ENCODE data around the gene MFSD6L. TPM values are rescaled to one million over a fixed set of nuclear protein-coding genes. Genes with fewer than 3 reads are reported as not detected.

MFSD6L gene
- polyA plus RNA-seq, 1 experiment = not detected

GRCh38 chr17:8831234-8831849 is 32.2 kb upstream of the MFSD6L start:
- H3K4me3 ChIP-seq (ENCODE audit: low read depth, low read length) = no peak overlapping the region
- TF ChIP-seq CTCF (IDR thresholded peaks at IDR 0.05; ENCODE audit: low read depth, low read length) = no peak
- POLR2A ChIA-PET = no interaction called here
- no peak for DNase-seq (ENCODE audit: low read depth, low spot score)
- CTCF ChIA-PET = no interaction called here
- no peaks in the 10 kb centered on the region for H3K27me3 ChIP-seq (ENCODE audit: control insufficient read depth, insufficient read depth, low read length)
- H3K27ac ChIP-seq (ENCODE audit: low read depth, low read length) = no peak overlapping the region
- H3K9me3 ChIP-seq (ENCODE audit: control insufficient read depth, insufficient read depth, low read length) = peaks cover 17% of the 10 kb centered on the region; the same call in 1 of the 2 replicates

- Histone ChIP-seq H3K27ac (ENCODE audit: low read depth, low read length) (no peak overlapping the region), H3K9me3 (ENCODE audit: control insufficient read depth, insufficient read depth, low read length) (peaks cover 17% of the 10 kb centered on the region; the same call in 1 of the 2 replicates), H3K27me3 (ENCODE audit: control insufficient read depth, insufficient read depth, low read length) (no peaks in the 10 kb centered on the region), H3K4me3 (ENCODE audit: low read depth, low read length) (no peak overlapping the region)
- POLR2A ChIA-PET = interaction anchor here (0.7 kb wide), 1 partner anchor 427 kb away, joined by 3 read pairs; no protein-coding TSS in a partner anchor
- CTCF ChIA-PET = interaction anchor here (0.7 kb wide), 1 partner anchor 168 kb away, joined by 3 read pairs; no protein-coding TSS in a partner anchor
- TF ChIP-seq CTCF (IDR thresholded peaks at IDR 0.05; ENCODE audit: low read depth, low read length) = no peak
- DNase-seq (ENCODE audit: low read depth, low spot score) = no peak
Observed at GRCh38 chr17:8830141-8830540, 31.0 kb upstream of the MFSD6L start.

GRCh38 chr17:8829036-8829941 is 30.1 kb upstream of the MFSD6L start:
- CTCF ChIA-PET = no interaction called here
- TF ChIP-seq CTCF (IDR thresholded peaks at IDR 0.05; ENCODE audit: low read depth, low read length) = no peak
- Histone ChIP-seq H3K4me3 (ENCODE audit: low read depth, low read length) (no peak overlapping the region), H3K27ac (ENCODE audit: low read depth, low read length) (no peak overlapping the region), H3K9me3 (ENCODE audit: control insufficient read depth, insufficient read depth, low read length) (peaks cover 17% of the 10 kb centered on the region; the same call in 1 of the 2 replicates), H3K27me3 (ENCODE audit: control insufficient read depth, insufficient read depth, low read length) (no peaks in the 10 kb centered on the region)
- no peak for DNase-seq (ENCODE audit: low read depth, low spot score)
- POLR2A ChIA-PET = interaction anchor here (0.7 kb wide), 1 partner anchor 428 kb away, joined by 3 read pairs; no protein-coding TSS in a partner anchor

- no peak for DNase-seq (ENCODE audit: low read depth, low spot score)
- H3K4me3 ChIP-seq (ENCODE audit: low read depth, low read length) = no peak overlapping the region
- ChIA-PET CTCF (no interaction called here), POLR2A (no interaction called here)
- H3K9me3 ChIP-seq (ENCODE audit: control insufficient read depth, insufficient read depth, low read length) = peaks cover 17% of the 10 kb centered on the region; the same call in 1 of the 2 replicates
- no peaks in the 10 kb centered on the region for H3K27me3 ChIP-seq (ENCODE audit: control insufficient read depth, insufficient read depth, low read length)
- no peak for TF ChIP-seq CTCF (IDR thresholded peaks at IDR 0.05; ENCODE audit: low read depth, low read length)
- H3K27ac ChIP-seq (ENCODE audit: low read depth, low read length) = no peak overlapping the region
Observed at GRCh38 chr17:8828517-8828875, 29.3 kb upstream of the MFSD6L start.

Data from AG04450 (cell line).